ENCODE measurements around the gene RASL11A. TPM values are rescaled to one million over a fixed set of nuclear protein-coding genes. Genes with fewer than 3 reads are reported as not detected.

The RASL11A gene
- total and polyA plus RNA-seq, 2 of the 13 experiments (the other 11 are each of a cell fraction or from before 2014, with no cell fraction given) = 3.0 to 4.1 TPM

DNA sequence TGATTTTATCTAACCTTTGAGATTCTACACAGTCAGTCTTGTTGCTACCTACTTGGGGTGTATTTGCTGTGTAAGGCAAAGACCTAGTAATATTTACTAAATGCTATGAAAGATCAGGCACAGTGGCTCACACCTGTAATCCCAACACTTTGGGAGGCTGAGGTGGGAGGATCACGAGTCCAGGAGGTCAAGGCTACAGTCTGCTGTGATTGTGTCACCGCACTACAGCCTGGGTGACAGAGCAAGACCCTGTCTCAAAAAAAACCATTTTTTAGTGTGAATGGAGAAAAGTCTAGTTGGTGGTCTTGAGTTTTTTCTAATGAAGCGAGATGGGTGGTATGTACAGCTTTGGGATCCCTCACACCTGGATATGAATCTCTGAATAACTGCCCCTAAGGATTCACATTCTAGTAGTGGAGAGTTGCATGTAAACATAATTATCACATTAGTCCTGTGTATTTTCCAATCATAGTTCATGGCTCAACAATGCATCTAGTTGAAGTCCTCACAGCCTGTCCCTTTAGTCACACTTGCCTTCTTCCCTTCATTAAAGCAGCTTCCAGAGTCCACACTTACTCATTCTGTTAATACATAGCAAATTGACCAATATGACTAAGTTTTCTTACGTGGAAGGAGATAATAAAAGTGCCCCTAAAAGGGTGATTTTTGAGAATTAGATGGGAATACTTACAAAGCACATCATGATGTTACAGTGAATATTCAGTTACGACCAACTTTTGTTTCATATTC is 11.8 kb upstream of the RASL11A start:
- ATAC-seq (peak; percentile 11), DNase-seq (ENCODE audit: low spot score) (no peak), FAIRE-seq (no peak)
- peak overlapping the region; percentile 35 for H3K27ac ChIP-seq (ENCODE audit: extremely low read length, insufficient read depth, low read length)
- H3K79me2 ChIP-seq (ENCODE audit: insufficient read depth, low read length) = peaks cover 16% of the 10 kb centered on the region
- peaks cover 44% of the 10 kb centered on the region for H3K4me1 ChIP-seq (ENCODE audit: insufficient read depth, low read length)
- no peak overlapping the region for H3K4me2 ChIP-seq (ENCODE audit: low read depth, low read length)
- in situ Hi-C loops (cut with HindIII; ENCODE audit: extremely low pct_ligation_motif_present, low pct_unique_long_range_greater_than_20kb) = no loop called here
- CTCF ChIA-PET (ENCODE audit: low intra/inter-chr PET ratio, low total read pairs) = no interaction called here
- no peak overlapping the region for H3K4me3 ChIP-seq (replicated peaks in 1 of 3; ENCODE audit: insufficient read depth in 1 of 3, low read depth in 2 of 3, low read length in 3 of 3)
- H3K36me3 ChIP-seq (replicated peaks in 1 of 2; ENCODE audit: control insufficient read depth in 1 of 2, insufficient read depth in 2 of 2, low read length in 2 of 2) = peaks cover 8 to 29% of the 10 kb centered on the region in 2 experiments
- no peak overlapping the region for H2AFZ ChIP-seq (ENCODE audit: low read length)
- H4K20me1 ChIP-seq (ENCODE audit: insufficient read depth, low read length) = peaks cover 22% of the 10 kb centered on the region
- no peaks in the 10 kb centered on the region for H3K27me3 ChIP-seq (ENCODE audit: control insufficient read depth in 1 of 2, insufficient read depth in 2 of 2, low read length in 2 of 2)
- WGBS (ENCODE audit: low lambda C conversion rate) = 87% methylated on average over 5 of the region's 5 CpGs
- intact Hi-C loops (cut with micrococcal nuclease; ENCODE audit: unreplicated experiment) = no loop called here
- H3K9ac ChIP-seq (ENCODE audit: insufficient read depth, low read depth, low read length) = no peak overlapping the region
- POLR2A ChIA-PET = interaction anchor here (3.3 kb wide), 1 partner anchor 12 kb away, joined by 10 read pairs; the partner anchor contains the start of gene RASL11A
- BruUV-seq (replicated peaks) = no TSS peak
- no peaks in the 10 kb centered on the region for H3K9me3 ChIP-seq (ENCODE audit: low read length)
- no peak for TF ChIP-seq SATB2 (CRISPR knock-in tag; IDR thresholded peaks at IDR 0.05)
- TF ChIP-seq HOXA5 (CRISPR knock-in tag; IDR thresholded peaks at IDR 0.05) = no peak
- TF ChIP-seq HNF4A (CRISPR knock-in tag; IDR thresholded peaks at IDR 0.05) = peak; percentile 58
- TF ChIP-seq ATM (IDR thresholded peaks at IDR 0.05; ENCODE audit: borderline replicate concordance) = no peak
- TF ChIP-seq SNAI1 (CRISPR knock-in tag; IDR thresholded peaks at IDR 0.05; ENCODE audit: borderline replicate concordance) = no peak
- 0 out of 2 replicates have a peak, but pooled peaks have one; percentile 32 for TF ChIP-seq ZMYM4 (CRISPR knock-in tag; IDR thresholded peaks at IDR 0.05)
- 0 out of 2 replicates have a peak, but pooled peaks have one; percentile 7 for TF ChIP-seq RARA (CRISPR knock-in tag; IDR thresholded peaks at IDR 0.05)
- 0 out of 2 replicates have a peak, but pooled peaks have one; percentile 17 for TF ChIP-seq POLR2AphosphoS5 (IDR thresholded peaks at IDR 0.05; ENCODE audit: low read depth, low read length)
- peak in 1 of 2 experiments; percentile 21; a peak in 1 of 4 replicates for TF ChIP-seq POLR2A (IDR thresholded peaks at IDR 0.05; ENCODE audit: insufficient read depth in 1 of 2, low read depth in 2 of 2, low read length in 2 of 2)
- TF ChIP-seq KAT7 (CRISPR knock-in tag; IDR thresholded peaks at IDR 0.05; ENCODE audit: borderline replicate concordance) = no peak
- TF ChIP-seq NFIC (IDR thresholded peaks at IDR 0.05; ENCODE audit: low read length) = 0 out of 2 replicates have a peak, but pooled peaks have one; percentile 10
- no peak for TF ChIP-seq THYN1 (CRISPR knock-in tag; IDR thresholded peaks at IDR 0.05; ENCODE audit: borderline replicate concordance, low read depth)
- no peak for TF ChIP-seq ZSCAN30 (CRISPR knock-in tag; IDR thresholded peaks at IDR 0.05)
- TF ChIP-seq, protein P1, sequence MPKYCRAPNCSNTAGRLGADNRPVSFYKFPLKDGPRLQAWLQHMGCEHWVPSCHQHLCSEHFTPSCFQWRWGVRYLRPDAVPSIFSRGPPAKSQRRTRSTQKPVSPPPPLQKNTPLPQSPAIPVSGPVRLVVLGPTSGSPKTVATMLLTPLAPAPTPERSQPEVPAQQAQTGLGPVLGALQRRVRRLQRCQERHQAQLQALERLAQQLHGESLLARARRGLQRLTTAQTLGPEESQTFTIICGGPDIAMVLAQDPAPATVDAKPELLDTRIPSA (CRISPR knock-in tag; IDR thresholded peaks at IDR 0.05; ENCODE audit: borderline replicate concordance) = no peak
- no peak for TF ChIP-seq PHB2 (IDR thresholded peaks at IDR 0.05; ENCODE audit: partially characterized antibody)
- TF ChIP-seq THAP11 (CRISPR knock-in tag; IDR thresholded peaks at IDR 0.05) = no peak
- TF ChIP-seq HIVEP1 (CRISPR knock-in tag; IDR thresholded peaks at IDR 0.05) = no peak
- TF ChIP-seq U2AF1 (optimal IDR thresholded peaks at IDR 0.05; ENCODE audit: low read depth, low read length) = no peak
- no peak for TF ChIP-seq U2AF2 (IDR thresholded peaks at IDR 0.05; ENCODE audit: low read depth, low read length)
- TF ChIP-seq PAF1 (CRISPR knock-in tag; IDR thresholded peaks at IDR 0.05) = no peak
- no peak for TF ChIP-seq STAT5B (CRISPR knock-in tag; IDR thresholded peaks at IDR 0.05)
- no peak for TF ChIP-seq HOXA7 (CRISPR knock-in tag; IDR thresholded peaks at IDR 0.05)
- no peak for TF ChIP-seq RCOR2 (CRISPR knock-in tag; IDR thresholded peaks at IDR 0.05)
- no peak for TF ChIP-seq SYNCRIP (IDR thresholded peaks at IDR 0.05; ENCODE audit: insufficient read depth, low read depth, low read length)
- TF ChIP-seq NKX3-1 (CRISPR knock-in tag; IDR thresholded peaks at IDR 0.05) = no peak
- TF ChIP-seq AGO2 (optimal IDR thresholded peaks at IDR 0.05; ENCODE audit: low read depth, low read length) = peak; percentile 39
- no peak for TF ChIP-seq SMARCC2 (IDR thresholded peaks at IDR 0.05)
- no peak for TF ChIP-seq KDM5A (IDR thresholded peaks at IDR 0.05; ENCODE audit: borderline replicate concordance, low read length)
